ENCODE results near the gene CYYR1.

CYYR1 gene

GRCh38 chr21:26591543-26591942 lies 18.5 kb upstream of the CYYR1 start:
- TF ChIP-seq CTCF (IDR thresholded peaks at IDR 0.05): no peak

GRCh38 chr21:26588446-26588845 lies 15.4 kb upstream of the CYYR1 start:
- TF ChIP-seq CTCF (IDR thresholded peaks at IDR 0.05): no peak

- no peak for TF ChIP-seq CTCF (IDR thresholded peaks at IDR 0.05)
These were observed 14.7 kb upstream of the CYYR1 start for GRCh38 chr21:26587736-26588201.

GRCh38 chr21:26583769-26584168 lies 10.7 kb upstream of the CYYR1 start:
- no peak for TF ChIP-seq CTCF (IDR thresholded peaks at IDR 0.05)

- no peak for TF ChIP-seq CTCF (IDR thresholded peaks at IDR 0.05)
These were observed 8.7 kb upstream of the CYYR1 start for GRCh38 chr21:26581818-26582217.

- no peak for TF ChIP-seq CTCF (IDR thresholded peaks at IDR 0.05)
These were observed 897 bp downstream of the CYYR1 start for GRCh38 chr21:26572076-26572701.

- no peak for TF ChIP-seq CTCF (IDR thresholded peaks at IDR 0.05)
These were observed 2.9 kb downstream of the CYYR1 start for GRCh38 chr21:26570203-26570602.

GRCh38 chr21:26565546-26565945 lies 7.5 kb downstream of the CYYR1 start:
- no peak for TF ChIP-seq CTCF (IDR thresholded peaks at IDR 0.05)
